Mesangial cell (primary cell): Measurements from ENCODE around the gene CEACAM18. TPM values are rescaled to one million over a fixed set of nuclear protein-coding genes. Genes with fewer than 3 reads are reported as not detected.

ENCODE experiments used
- total RNA-seq: library from RNA; depleted of rRNA; stranded (reverse); fragments of >200 nt; gene quantifications from 2 replicates; pipeline ENCODE4 v1.2.3, GENCODE V29; 2015

The CEACAM18 gene
- not detected in 2 replicates for total RNA-seq

GRCh38 chr19:51478381-51479234 lies at the start of gene CEACAM18:
Gene CEACAM18 (plus strand): TSS chr19:51478539.

DNA sequence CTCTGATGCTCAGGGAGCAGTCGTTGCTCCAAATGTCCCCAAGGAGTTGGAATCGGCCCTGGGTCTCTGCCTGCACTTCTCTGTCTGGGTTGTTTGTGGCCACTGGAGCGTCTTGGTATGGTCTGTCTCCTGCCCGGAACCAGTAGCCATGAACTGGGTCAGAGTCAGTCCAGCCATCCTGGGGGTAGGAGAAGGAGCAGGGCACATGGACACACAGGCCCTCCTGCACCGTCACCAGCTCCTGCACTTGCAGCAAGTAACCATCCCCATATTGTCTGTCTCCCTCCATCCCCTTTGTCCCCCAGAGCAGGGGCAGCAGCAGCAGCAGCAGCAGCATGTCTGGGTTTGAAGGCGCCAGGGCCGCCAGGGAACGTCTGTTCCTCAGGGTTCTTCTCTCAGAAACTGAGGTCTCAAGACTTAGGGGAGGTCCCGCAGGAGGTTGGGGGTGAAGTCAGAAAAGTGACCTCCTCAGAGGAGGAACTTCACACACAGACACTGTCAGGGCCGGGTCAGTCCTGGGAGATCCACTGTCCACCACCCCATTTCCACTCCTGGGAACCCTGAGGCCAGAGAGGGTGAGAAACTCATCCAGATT lies 20.2 kb upstream of the CEACAM18 start, which contains the start of gene SIGLEC8:
SIGLEC8 (minus strand) TSS at position 404 of the 595 bp plus-strand sequence; CDS start at position 337, 67 bp downstream.

GRCh38 chr19:51501594-51502263 lies 23.4 kb downstream of the CEACAM18 start, which contains the start of gene SIGLEC12:
Gene SIGLEC12 (minus strand): TSS chr19:51501800. CDS start chr19:51501733, 67 bp downstream.

GRCh38 chr19:51531349-51532315 lies 53.3 kb downstream of the CEACAM18 start, which contains the start of gene SIGLEC6:
Gene SIGLEC6 (minus strand): TSS chr19:51531670. CDS start chr19:51531648, 22 bp downstream.

Other genes with a start within 250 kb of the CEACAM18 start
- gene SIGLECL1, start 227.5 kb upstream of the CEACAM18 start, total RNA-seq: not detected in 2 replicates
- gene IGLON5, start 166.9 kb upstream of the CEACAM18 start, total RNA-seq: not detected in 2 replicates
- 0.33 and 0.76 TPM in 2 replicates for gene VSIG10L, start 136.4 kb upstream of the CEACAM18 start, total RNA-seq
- 37.6 and 48.7 TPM in 2 replicates for gene ETFB, start 112.2 kb upstream of the CEACAM18 start, total RNA-seq
- gene CLDND2, start 109.5 kb upstream of the CEACAM18 start, total RNA-seq: not detected in 2 replicates
- not detected in 2 replicates for gene NKG7, start 105.9 kb upstream of the CEACAM18 start, total RNA-seq
- gene LIM2, start 90.6 kb upstream of the CEACAM18 start, total RNA-seq: not detected in 2 replicates
- gene C19orf84, start 87.9 kb upstream of the CEACAM18 start, total RNA-seq: not detected in 2 replicates
- not detected in 2 replicates for gene SIGLEC10, start 60.9 kb upstream of the CEACAM18 start, total RNA-seq
- gene SIGLEC8, start 20.1 kb upstream of the CEACAM18 start, total RNA-seq: not detected in 2 replicates
- not detected in 2 replicates for gene SIGLEC12, start 23.3 kb downstream of the CEACAM18 start, total RNA-seq
- not detected in 2 replicates for gene SIGLEC6, start 53.1 kb downstream of the CEACAM18 start, total RNA-seq
- 1.6 and 2.4 TPM in 2 replicates for gene ZNF175, start 92.7 kb downstream of the CEACAM18 start, total RNA-seq
- not detected in 2 replicates for gene SIGLEC5, start 151.9 kb downstream of the CEACAM18 start, total RNA-seq
- gene SIGLEC14, start 168.3 kb downstream of the CEACAM18 start, total RNA-seq: not detected in 2 replicates
- 8.1 and 13.1 TPM in 2 replicates for gene SPACA6, start 214.8 kb downstream of the CEACAM18 start, total RNA-seq
- 0.33 TPM in 1 of 2 replicates, not detected in the other for gene HAS1, start 245.5 kb downstream of the CEACAM18 start, total RNA-seq